ENCODE results near the gene EPB41L4B. TPM values are rescaled to one million over a fixed set of nuclear protein-coding genes. Genes with fewer than 3 reads are reported as not detected.

EPB41L4B gene
- total and polyA plus RNA-seq, 4 experiments from 2014 or later = not detected

DNA sequence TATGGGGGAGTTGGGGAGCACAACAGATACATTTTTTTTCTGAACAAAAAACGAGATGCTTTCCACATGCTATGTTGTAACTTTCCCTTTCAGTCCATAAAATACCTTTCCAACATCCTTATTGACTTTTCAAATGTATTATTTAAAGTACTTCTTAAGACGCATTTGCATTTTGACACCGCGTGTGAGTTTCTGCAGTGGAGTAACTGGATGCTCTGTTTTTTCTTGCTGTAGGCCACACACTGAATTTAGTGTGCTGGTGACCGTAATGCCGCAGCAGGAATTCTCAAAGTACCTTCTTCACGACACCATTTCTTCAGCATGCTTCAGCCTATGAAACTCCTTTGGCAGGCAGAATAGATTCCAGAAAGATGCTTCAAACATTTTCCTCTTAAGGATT is 14.3 kb upstream of the EPB41L4B start:
- no peak overlapping the region for H3K4me3 Mint-ChIP-seq
- intact Hi-C loops (cut with micrococcal nuclease) = no loop called here
- CTCF ChIA-PET (ENCODE audit: partially characterized antibody) = no interaction called here
- Histone ChIP-seq H3K27ac (ENCODE audit: low read depth, low read length) (no peak overlapping the region), H3K4me1 (ENCODE audit: insufficient read depth, low read length) (no peaks in the 10 kb centered on the region), H3K9me3 (ENCODE audit: control insufficient read depth in 1 of 2, low read length in 2 of 2) (no peaks in the 10 kb centered on the region), H3K27me3 (ENCODE audit: insufficient read depth, low read length) (no peaks in the 10 kb centered on the region), H3K36me3 (ENCODE audit: insufficient read depth, low read length) (no peaks in the 10 kb centered on the region), H3K4me3 (ENCODE audit: low read length in 2 of 2) (no peak overlapping the region)
- POLR2A ChIA-PET (ENCODE audit: partially characterized antibody) = no interaction called here
- H3K27ac Mint-ChIP-seq = no peak overlapping the region
- H3K4me1 Mint-ChIP-seq = no peaks in the 10 kb centered on the region
- H3K36me3 Mint-ChIP-seq = no peaks in the 10 kb centered on the region
- H3K9me3 Mint-ChIP-seq = peaks cover 0 to 1% (median 0%) of the 10 kb centered on the region in 8 donors
- DNase-seq = no peak
- H3K27me3 Mint-ChIP-seq = peaks cover 2 to 9% of the 10 kb centered on the region in 2 donors

DNA sequence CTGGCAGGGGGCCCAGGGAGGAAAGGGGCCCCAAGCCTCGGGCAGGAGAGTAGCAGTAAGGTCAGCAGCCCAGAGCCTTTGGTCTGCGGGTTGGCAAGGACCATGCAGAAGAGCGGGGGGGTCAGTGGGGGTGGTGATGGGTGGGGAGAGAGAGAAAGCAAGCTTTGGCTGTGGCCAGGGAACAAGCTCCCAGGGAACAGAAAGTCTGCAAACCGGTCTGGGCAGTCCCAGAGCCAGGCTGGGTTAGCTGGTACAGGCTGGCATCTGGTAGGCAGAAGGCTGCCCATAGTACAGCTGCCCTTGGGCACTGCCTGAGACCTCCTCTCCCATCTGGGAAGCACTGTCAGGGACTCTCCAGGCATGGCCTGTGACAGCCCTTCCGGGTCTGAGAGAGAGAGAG is 10.5 kb upstream of the EPB41L4B start:
- Histone ChIP-seq H3K27me3 (ENCODE audit: insufficient read depth, low read length) (no peaks in the 10 kb centered on the region), H3K27ac (ENCODE audit: low read depth, low read length) (no peak overlapping the region), H3K4me3 (ENCODE audit: low read length in 2 of 2) (no peak overlapping the region), H3K9me3 (ENCODE audit: control insufficient read depth in 1 of 2, low read length in 2 of 2) (no peaks in the 10 kb centered on the region), H3K36me3 (ENCODE audit: insufficient read depth, low read length) (no peaks in the 10 kb centered on the region), H3K4me1 (ENCODE audit: insufficient read depth, low read length) (no peaks in the 10 kb centered on the region)
- H3K9me3 Mint-ChIP-seq = peaks cover 0 to 2% (median 0%) of the 10 kb centered on the region in 8 donors
- intact Hi-C loops (cut with micrococcal nuclease) = no loop called here
- no peaks in the 10 kb centered on the region for H3K36me3 Mint-ChIP-seq
- ChIA-PET CTCF (ENCODE audit: partially characterized antibody) (no interaction called here), POLR2A (ENCODE audit: partially characterized antibody) (no interaction called here)
- no peak overlapping the region for H3K4me3 Mint-ChIP-seq
- no peak overlapping the region for H3K27ac Mint-ChIP-seq
- no peak for DNase-seq
- H3K27me3 Mint-ChIP-seq = peaks cover 3 to 11% of the 10 kb centered on the region in 2 donors
- H3K4me1 Mint-ChIP-seq = no peaks in the 10 kb centered on the region

DNA sequence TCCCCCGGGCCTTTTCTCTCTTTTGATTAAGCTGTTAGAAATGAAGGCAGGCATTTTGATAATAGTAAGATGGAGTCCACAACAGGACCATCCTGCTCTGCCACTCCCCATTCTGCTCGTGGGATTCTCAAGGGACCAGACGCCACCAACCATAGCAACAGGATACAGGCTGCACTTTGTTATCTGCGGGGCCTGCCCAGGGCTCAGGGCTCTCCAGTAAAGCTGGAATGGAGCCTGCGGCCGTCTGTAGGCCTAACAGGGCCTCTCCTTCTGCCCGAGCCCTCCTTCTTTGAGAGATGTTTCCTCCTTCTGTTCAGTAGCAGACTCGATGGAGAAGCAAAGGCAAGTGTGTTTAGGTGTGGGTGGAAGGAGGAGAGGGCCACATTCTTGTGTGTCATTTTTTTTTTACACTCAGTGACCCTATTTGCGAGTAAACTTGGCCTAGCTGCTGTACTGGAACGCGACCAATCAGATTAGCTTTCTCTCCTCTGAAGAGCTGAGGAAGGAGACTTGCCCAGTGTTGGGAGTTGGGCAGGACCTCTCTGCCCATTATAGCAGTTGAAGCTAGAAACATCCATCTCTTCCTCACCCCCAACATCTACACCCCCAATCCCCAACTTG is 8.9 kb upstream of the EPB41L4B start:
- Mint-ChIP-seq H3K9me3 (peaks cover 0 to 1% (median 0%) of the 10 kb centered on the region in 8 donors), H3K4me3 (no peak overlapping the region), H3K27me3 (peaks cover 8 to 11% of the 10 kb centered on the region in 2 donors), H3K4me1 (no peaks in the 10 kb centered on the region), H3K27ac (no peak overlapping the region), H3K36me3 (no peaks in the 10 kb centered on the region)
- Histone ChIP-seq H3K4me3 (ENCODE audit: low read length in 2 of 2) (no peak overlapping the region), H3K36me3 (ENCODE audit: insufficient read depth, low read length) (no peaks in the 10 kb centered on the region), H3K27me3 (ENCODE audit: insufficient read depth, low read length) (no peaks in the 10 kb centered on the region), H3K4me1 (ENCODE audit: insufficient read depth, low read length) (no peaks in the 10 kb centered on the region), H3K27ac (ENCODE audit: low read depth, low read length) (no peak overlapping the region), H3K9me3 (ENCODE audit: control insufficient read depth in 1 of 2, low read length in 2 of 2) (no peaks in the 10 kb centered on the region)
- DNase-seq = no peak
- ChIA-PET POLR2A (ENCODE audit: partially characterized antibody) (no interaction called here), CTCF (ENCODE audit: partially characterized antibody) (no interaction called here)
- intact Hi-C loops (cut with micrococcal nuclease) = no loop called here

DNA sequence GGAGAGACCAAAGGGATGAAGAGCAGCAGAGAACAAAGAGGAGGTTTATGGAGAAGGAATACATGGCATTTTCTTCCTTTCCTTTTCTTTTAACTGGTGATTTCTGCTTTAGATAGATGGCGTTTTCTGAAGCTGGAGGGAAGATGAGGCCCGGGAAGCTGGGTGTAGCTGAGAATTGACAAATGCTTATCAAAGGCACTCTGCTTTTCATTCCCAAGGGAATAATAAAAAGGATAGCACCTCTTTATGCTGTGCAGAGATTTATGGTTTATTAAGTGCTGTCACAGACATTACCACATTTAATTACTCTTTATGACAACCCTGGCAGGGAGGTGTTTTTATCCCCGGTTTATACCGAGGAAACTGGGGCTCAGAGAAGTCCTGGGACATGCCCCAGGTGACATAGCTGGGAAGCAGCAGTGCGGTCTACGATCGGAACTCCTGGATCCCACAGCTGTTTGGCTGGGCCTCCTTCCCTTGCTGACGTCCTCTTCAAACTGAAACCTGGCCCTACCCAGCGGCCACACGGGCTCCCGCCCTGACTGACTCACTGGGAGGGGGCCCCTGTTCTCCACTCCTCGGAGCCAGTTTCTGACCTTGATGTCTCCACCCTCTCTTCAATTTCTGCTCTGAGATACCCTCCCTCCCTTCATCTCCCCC is 8.2 kb upstream of the EPB41L4B start:
- Mint-ChIP-seq H3K27ac (no peak overlapping the region), H3K36me3 (no peaks in the 10 kb centered on the region), H3K9me3 (peaks cover 0 to 1% (median 0%) of the 10 kb centered on the region in 8 donors), H3K4me1 (no peaks in the 10 kb centered on the region), H3K4me3 (no peak overlapping the region), H3K27me3 (peaks cover 8 to 13% of the 10 kb centered on the region in 2 donors)
- intact Hi-C loops (cut with micrococcal nuclease) = no loop called here
- Histone ChIP-seq H3K9me3 (ENCODE audit: control insufficient read depth in 1 of 2, low read length in 2 of 2) (no peaks in the 10 kb centered on the region), H3K4me3 (ENCODE audit: low read length in 2 of 2) (no peak overlapping the region), H3K4me1 (ENCODE audit: insufficient read depth, low read length) (no peaks in the 10 kb centered on the region), H3K27me3 (ENCODE audit: insufficient read depth, low read length) (no peaks in the 10 kb centered on the region), H3K36me3 (ENCODE audit: insufficient read depth, low read length) (no peaks in the 10 kb centered on the region), H3K27ac (ENCODE audit: low read depth, low read length) (no peak overlapping the region)
- ChIA-PET POLR2A (ENCODE audit: partially characterized antibody) (no interaction called here), CTCF (ENCODE audit: partially characterized antibody) (no interaction called here)
- DNase-seq = no peak

DNA sequence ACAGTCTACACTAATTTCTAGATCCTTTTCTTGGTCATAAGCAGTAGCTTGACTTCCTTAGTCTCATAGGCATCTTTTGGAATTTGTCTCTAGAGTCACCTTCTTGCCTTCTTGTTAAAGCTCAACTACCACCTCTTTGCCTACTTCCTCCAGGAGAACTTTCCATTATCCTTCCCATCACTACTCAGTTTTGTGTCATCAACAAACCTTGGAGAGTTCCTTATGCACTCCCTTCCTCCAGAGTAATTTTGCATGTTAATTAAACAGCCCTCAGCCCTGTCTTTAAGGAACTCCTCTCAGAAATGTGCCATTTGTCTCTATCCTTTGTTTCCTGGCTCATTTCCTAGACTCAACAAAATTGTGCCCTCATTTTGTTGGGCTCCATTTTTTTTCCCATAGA is 4.2 kb upstream of the EPB41L4B start:
- no peak overlapping the region for H3K4me3 ChIP-seq (ENCODE audit: low read length in 2 of 2)
- peaks cover 0 to 5% (median 0%) of the 10 kb centered on the region in 8 donors for H3K9me3 Mint-ChIP-seq
- no peak for DNase-seq
- H3K9me3 ChIP-seq (ENCODE audit: control insufficient read depth in 1 of 2, low read length in 2 of 2) = no peaks in the 10 kb centered on the region
- no peak overlapping the region for H3K4me3 Mint-ChIP-seq
- no peaks in the 10 kb centered on the region for H3K27me3 ChIP-seq (ENCODE audit: insufficient read depth, low read length)
- no peaks in the 10 kb centered on the region for H3K4me1 ChIP-seq (ENCODE audit: insufficient read depth, low read length)
- ChIA-PET CTCF (ENCODE audit: partially characterized antibody) (interaction anchor here (0.6 to 0.7 kb wide), 2 partner anchors 81 to 518 kb away, joined by 3 read pairs; no protein-coding TSS in a partner anchor), POLR2A (ENCODE audit: partially characterized antibody) (no interaction called here)
- peaks cover 22 to 31% of the 10 kb centered on the region in 2 donors for H3K27me3 Mint-ChIP-seq
- intact Hi-C loops (cut with micrococcal nuclease) = no loop called here
- H3K36me3 ChIP-seq (ENCODE audit: insufficient read depth, low read length) = no peaks in the 10 kb centered on the region
- no peaks in the 10 kb centered on the region for H3K36me3 Mint-ChIP-seq
- no peak overlapping the region for H3K27ac ChIP-seq (ENCODE audit: low read depth, low read length)
- peaks cover 3 to 16% (median 6%) of the 10 kb centered on the region in 4 donors for H3K4me1 Mint-ChIP-seq
- no peak overlapping the region for H3K27ac Mint-ChIP-seq

DNA sequence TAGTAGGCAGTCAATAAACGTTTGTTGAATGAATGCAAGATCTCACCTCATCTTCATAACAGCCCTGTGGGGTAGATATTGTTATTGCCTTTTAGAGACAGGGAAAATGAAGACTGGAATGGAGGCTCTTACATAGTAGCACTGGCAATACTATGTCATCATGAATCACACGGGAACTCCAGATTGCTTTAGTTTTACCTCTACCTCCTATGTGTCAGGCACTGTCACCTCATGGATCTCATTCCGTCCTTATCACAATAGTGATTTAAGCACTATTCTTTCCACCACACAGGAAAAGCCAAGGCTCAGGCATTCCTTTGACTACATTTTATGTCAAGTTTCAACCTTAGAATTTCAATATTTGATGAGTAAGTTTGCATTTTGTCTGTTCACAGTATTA is 2.9 kb upstream of the EPB41L4B start:
- peaks cover 5% of the 10 kb centered on the region for H3K27me3 ChIP-seq (ENCODE audit: insufficient read depth, low read length)
- peaks cover 0 to 5% (median 0%) of the 10 kb centered on the region in 8 donors for H3K9me3 Mint-ChIP-seq
- H3K4me3 ChIP-seq (ENCODE audit: low read length in 2 of 2) = no peak overlapping the region
- ChIA-PET POLR2A (ENCODE audit: partially characterized antibody) (no interaction called here), CTCF (ENCODE audit: partially characterized antibody) (no interaction called here)
- H3K4me1 ChIP-seq (ENCODE audit: insufficient read depth, low read length) = peaks cover 8% of the 10 kb centered on the region
- no peak overlapping the region for H3K27ac ChIP-seq (ENCODE audit: low read depth, low read length)
- peak overlapping the region in 1 of 8 donors; percentile 5 for H3K4me3 Mint-ChIP-seq
- no peaks in the 10 kb centered on the region for H3K36me3 ChIP-seq (ENCODE audit: insufficient read depth, low read length)
- H3K9me3 ChIP-seq (ENCODE audit: control insufficient read depth in 1 of 2, low read length in 2 of 2) = no peaks in the 10 kb centered on the region
- H3K27ac Mint-ChIP-seq = no peak overlapping the region
- intact Hi-C loops (cut with micrococcal nuclease) = no loop called here
- no peak for DNase-seq
- H3K4me1 Mint-ChIP-seq = peaks cover 5 to 17% (median 7%) of the 10 kb centered on the region in 4 donors
- no peaks in the 10 kb centered on the region for H3K36me3 Mint-ChIP-seq
- peaks cover 26 to 36% of the 10 kb centered on the region in 2 donors for H3K27me3 Mint-ChIP-seq

DNA sequence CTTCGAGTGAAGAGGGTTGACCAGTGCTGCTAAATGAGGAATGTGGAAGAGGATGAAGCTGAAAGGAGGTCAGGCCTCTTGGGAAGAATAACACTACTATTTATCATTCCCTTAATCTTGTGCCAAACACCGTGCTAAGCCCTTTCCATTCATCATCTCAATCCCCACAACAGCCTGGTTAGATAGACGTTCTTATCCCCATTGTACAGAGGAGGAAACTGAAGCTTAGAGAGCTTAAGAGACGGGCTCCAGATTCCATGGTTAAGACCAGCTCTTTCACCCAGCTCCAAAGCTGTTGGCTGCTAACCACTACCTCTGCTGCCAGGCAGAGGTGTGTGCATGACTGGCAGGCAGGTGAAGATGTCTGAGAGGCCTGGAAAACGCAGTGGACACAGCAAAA is 868 bp upstream of the EPB41L4B start:
- DNase-seq = no peak
- peaks cover 7% of the 10 kb centered on the region for H3K27me3 ChIP-seq (ENCODE audit: insufficient read depth, low read length)
- H3K27ac Mint-ChIP-seq = no peak overlapping the region
- H3K9me3 Mint-ChIP-seq = peaks cover 0 to 3% (median 0%) of the 10 kb centered on the region in 8 donors
- H3K4me3 Mint-ChIP-seq = peak overlapping the region in 7 of 8 donors; percentile 10 to 93 (median 82)
- H3K9me3 ChIP-seq (ENCODE audit: control insufficient read depth in 1 of 2, low read length in 2 of 2) = no peaks in the 10 kb centered on the region
- no peak overlapping the region for H3K4me3 ChIP-seq (ENCODE audit: low read length in 2 of 2)
- no peak overlapping the region for H3K27ac ChIP-seq (ENCODE audit: low read depth, low read length)
- peaks cover 8% of the 10 kb centered on the region for H3K4me1 ChIP-seq (ENCODE audit: insufficient read depth, low read length)
- CTCF ChIA-PET (ENCODE audit: partially characterized antibody) = interaction anchor here (1.1 to 1.5 kb wide), 4 partner anchors 15 to 85 kb away, joined by 3 to 5 read pairs (median 4); no protein-coding TSS in a partner anchor
- H3K4me1 Mint-ChIP-seq = peaks cover 6 to 24% (median 8%) of the 10 kb centered on the region in 4 donors
- no peaks in the 10 kb centered on the region for H3K36me3 Mint-ChIP-seq
- POLR2A ChIA-PET (ENCODE audit: partially characterized antibody) = no interaction called here
- peaks cover 39 to 53% of the 10 kb centered on the region in 2 donors for H3K27me3 Mint-ChIP-seq
- intact Hi-C loops (cut with micrococcal nuclease) = loop anchor here (1.0 to 2.0 kb wide), 2 partner anchors 77 to 433 kb away; no protein-coding TSS in a partner anchor
- H3K36me3 ChIP-seq (ENCODE audit: insufficient read depth, low read length) = no peaks in the 10 kb centered on the region

All from CD4-positive, alpha-beta memory T cell (primary cell).